Activated gamma-delta T cell treated with anti-CD3 and anti-CD28 coated beads, Interleukin-2, amount 50 U/mL, for 16 hours (primary cell): ENCODE measurements around the gene TMEM271.
"Not testable (repeated sequence)": the region's sequence is repeated elsewhere in the genome, so short reads cannot be mapped to it uniquely, and the experiment has no call there.

ENCODE experiments used
- DNase-seq: peaks from one replicate; pipeline ENCODE4 v3.0.0-alpha.2; 2020; ENCODE audit warnings: low read depth

TMEM271 gene

DNA sequence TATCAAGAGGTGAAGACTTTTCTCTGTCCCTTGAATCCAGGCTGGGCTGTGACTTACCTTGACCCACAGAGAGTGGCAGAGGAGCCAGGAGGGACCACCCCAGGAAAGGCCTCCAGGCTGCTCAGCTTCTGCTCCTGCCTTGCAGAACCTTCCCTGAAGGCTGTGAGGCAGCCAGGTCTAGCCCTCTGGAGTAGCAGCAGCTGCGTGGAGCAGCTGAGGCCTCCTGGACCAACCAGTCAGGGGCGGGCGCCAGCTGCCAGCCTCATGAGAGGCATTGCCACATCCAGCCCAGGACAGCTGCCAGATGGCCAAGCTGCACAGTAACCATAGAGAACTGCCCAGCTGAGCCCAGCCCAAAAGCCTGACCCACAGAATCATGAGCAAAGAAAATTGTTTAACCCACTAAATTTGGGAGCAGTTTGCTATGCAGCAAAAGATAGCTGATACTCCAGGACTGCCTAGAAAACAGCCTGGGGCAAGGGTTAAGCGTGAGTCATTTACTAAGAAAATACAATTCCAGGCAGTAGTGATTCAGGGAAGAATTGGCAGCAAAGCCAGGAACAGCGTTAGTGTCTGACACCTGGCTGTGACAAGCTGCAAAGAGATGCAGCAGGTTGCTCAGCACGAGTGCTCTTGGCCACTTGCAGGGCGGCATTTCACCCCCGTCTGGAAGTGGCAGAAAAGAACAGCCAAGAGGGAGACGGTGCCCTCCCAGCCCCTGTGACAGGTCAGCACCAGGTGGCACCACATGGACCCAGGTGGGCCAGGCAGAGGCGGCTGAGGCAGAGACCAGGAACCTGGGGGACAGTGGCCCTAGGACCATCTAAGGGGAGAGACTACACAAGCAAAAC, 34.5 kb upstream of the TMEM271 start:
- no peak for DNase-seq

DNA sequence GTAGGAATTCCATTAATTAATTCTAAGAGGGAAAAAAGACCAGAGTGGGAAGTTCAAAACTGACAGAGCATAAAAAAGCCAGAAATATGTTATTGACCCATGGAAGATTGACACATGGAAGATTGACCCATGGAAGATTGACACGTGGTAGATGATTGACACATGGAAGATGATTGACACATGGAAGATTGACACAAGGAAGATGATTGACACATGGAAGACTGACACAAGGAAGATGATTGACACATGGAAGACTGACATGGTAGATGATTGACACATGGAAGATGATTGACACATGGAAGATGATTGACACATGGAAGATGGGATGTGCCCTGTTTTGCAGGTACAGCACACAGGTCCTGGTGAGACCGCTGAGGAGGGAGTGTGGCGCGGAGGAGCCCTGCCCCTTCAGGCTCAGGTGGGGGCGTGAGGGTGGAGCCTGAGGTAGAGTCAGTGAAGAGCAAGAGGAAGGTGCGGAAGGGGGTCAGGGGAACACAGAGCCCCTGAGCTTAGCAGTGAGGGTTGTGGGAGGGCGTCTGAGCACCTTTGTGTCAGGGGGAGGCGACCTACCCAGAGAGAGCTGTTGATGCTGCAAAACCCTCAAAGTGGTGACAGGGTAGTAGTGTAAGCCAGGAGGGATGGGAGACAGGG, 33.4 kb upstream of the TMEM271 start:
- DNase-seq = no peak

DNA sequence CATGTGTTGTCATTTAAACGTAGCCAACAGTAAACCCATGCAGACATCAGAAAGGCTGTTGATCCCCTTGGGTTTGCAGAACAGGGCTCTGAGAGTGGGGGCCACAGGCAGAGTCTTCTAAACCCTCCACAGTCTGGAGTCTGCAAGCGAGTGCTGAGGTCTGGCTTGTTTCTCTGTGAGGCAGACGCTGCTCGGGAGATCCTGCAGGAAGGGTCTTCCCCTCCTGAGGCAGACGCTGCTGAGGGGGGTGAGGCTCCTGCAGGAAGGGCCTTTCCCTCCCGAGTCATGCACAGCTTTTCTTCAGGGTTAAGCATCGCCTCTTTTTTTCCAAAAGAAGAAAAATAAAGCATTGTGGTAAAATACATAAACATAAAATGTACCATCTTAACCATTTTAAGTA, 32.1 kb upstream of the TMEM271 start:
- no peak for DNase-seq

DNA sequence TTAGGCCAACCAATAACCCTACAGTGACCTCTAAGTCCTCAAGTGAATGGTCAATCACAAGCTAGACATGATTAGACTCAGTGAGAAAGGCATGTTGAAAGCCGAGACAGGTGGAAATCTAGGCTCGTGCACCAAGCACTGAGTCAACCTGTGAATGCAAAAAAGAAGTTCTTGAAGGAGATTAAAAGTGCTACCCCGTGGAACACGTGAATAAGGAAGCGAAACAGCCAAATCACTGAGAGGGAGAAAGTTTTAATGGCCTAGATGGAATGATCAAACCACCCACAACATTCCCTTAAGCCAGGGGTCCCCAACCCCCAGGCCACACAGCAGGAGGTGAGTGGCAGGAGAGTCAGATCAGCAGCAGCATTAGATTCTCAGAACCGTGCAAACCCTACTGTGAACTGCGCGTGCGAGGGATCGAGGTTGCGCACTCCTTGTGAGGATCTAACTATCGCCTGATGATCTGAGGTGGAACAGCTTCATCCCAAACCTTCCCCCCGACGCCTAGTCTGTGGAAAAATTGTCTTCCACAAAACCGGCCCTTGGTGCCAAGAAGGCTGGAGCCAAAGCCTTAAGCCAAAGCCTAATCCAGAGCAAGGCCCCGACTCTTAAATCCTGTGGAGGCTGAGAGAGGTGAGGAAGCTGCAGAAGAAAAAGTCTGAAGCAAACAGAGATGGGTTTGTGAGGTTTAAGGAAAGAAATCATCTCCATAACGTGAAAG, 29.8 kb upstream of the TMEM271 start:
- no peak for DNase-seq

DNA sequence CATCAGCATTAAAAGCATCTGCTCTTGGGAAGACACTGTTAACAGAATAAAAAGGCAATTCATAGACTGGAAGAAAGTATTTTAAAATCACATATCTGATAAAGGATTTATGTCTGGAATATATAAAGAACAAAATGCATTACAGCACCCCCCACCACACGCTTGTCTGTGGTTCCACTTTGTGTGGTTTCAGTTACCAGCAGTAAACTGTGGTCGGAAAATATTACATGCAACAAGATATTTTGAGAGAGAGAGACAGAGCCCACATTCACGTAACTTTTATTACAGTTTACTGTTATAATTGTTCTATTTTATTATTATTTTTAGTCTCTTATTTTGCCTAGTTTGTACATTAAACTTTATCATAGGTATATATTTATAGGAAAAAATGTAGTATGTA, 28.0 kb upstream of the TMEM271 start:
- no peak for DNase-seq

DNA sequence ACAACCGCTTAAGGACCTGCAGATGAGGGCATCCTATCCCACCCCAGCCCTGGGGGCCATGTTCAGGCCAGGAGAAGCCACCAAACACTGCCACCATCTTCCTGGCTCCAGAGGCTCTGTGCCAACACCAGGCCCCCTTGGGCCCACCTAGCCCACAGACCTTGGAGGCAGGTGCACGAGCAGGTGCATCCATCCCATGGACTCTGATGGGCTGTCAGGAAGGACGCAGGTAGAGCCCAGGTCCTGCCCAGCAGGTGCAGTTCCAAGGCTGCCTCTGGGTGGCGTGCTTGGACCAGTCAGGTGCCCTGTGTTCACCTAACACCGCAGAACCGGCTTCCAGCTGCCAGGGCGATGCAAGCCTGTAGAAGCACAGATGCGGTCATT, 26.5 kb upstream of the TMEM271 start:
- peak; percentile 45 for DNase-seq

DNA sequence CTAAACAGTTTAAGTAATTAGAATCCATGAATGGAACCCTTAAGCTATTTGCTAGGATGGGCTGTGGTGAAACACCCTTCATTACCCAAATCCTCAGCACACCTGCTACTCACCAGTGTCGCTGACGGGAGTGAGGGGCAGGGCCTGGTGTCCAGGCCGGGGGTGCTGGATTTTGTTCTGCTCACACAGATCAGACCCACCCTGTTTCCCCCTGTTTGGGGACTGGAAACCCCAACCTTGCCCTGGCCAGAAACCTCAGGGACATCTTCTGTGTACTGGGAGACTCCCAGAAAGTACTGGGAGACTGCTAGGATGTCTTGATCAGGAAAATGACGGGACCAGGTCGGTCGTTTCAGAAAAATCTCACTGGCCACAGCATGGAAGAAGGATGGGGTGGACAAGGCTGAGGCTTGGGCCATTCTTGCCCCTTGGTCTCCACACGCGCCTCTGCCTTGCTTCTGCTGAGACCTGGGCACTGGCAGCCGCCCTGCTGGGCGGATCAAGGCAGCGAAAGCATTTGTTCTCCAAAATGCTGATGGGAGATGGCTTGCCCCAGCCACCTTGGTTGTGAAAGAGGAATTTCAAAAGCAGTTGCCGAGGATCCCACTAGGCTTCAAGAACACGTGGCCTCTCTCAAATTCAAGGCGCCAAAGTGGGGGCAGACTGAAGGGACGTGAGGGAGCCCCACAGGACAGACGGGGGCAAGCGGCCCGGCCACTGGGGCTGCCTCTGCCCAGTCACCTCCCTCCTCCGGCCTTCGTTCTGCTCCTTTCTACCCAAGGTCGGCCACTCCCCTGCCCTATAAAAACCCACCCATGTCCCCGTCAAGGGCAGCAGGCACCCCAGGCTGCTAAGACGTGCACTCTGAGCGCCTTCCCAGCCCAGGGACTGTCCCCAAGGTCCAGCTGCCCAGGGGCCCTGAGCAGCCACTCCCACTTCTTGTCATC, 25.8 kb upstream of the TMEM271 start:
- DNase-seq = no peak

DNA sequence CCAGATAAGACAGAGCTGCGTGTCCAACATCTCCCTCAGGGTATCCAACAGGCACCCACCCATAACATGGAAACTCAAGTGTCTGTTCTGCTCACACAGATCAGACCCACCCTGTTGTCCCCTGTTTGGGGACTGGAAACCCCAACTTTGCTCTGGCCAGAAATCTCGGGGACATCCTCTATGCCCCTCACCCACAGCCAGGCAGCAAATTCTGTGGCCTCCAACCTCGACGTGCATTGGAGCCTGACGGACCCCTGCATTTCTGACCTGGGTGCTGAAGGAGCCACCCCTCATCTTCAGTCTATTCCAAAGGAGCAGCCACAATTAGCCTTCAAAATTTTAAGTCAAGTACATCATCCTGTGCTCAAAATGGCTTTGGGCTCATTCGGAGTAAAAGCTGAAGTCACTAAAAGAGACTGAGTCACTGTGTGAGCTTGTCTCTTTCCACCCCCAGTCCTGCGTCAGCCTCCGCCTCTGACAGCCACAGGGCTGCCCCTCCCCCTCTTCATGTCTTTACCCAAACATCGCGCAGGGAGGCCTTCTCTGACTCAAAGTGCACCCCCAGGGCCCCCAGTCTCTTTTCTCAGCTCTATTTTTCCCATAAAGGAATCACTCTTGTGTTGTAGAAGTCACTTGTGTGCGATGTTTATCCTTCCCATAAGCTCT, 24.9 kb upstream of the TMEM271 start:
- no peak for DNase-seq

DNA sequence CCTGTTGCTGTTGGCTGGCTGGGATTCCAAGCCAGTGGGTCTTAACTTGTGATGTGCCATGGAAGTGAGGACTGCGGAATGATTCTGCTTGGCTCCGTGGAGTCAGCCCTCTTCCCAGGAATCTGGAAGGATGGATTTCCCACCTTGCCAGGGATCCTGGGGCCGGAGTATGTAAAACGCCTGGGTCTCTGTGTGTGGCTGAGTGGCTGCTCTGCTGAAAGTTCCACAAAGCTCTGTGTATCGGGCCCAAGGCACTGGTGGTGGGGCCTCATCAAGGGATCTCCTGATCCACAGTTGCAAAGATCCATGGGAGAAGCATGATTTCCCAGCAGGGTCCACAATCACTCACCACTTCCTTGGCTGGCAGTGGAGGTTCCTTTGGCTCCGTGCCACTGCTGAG, 24.1 kb upstream of the TMEM271 start:
- DNase-seq = no peak

DNA sequence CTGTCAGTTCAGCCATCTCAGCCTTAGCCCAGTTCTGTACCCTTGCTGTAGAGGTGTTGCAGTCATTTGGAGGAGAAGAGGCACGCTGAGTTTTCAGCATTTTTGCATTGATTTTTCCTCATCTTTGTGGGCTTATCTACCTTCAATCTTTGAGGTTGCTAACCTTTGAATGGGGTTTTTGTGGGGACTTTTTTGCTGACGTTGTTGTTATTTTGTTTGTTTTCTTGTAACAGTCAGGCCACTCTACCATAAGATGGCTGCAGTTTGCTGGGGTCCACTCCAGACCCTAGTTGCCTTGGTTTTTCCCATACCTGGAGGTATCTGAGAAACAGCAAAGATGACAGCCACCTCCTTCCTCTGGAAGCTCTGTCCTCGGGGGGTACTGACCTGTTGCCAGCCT, 22.8 kb upstream of the TMEM271 start:
- no peak for DNase-seq

DNA sequence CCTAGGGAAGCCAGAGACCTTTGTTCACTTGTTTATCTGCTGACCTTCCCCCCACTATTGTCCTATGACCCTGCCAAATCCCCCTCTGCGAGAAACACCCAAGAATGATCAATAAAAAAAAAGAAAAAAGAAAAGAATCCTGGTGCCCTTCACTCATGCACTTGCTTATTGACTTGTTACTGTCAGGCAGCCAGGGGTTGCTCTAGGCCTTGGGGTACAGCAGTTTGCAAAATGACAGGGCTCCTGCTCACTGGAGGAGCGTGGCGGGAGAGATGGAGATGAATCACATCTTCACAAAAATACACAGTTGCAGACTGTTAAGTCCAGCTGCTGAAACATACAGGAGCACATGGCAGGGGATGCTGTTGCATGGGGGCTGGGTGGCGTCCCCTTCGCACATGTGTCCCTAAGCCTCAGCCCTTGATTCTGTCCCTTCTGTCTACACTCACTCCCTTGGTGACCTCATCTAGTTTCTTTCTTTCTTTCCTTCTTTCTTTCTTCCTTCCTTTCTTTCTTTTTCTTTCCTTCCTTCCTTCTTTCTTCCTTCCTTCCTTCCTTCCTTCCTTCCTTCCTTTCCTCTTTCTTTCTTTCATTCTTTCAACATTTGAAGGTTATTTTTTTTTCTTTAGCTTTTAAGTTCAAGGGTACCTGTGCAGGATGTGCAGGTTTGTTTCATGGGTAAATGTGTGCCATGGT, 16.9 kb upstream of the TMEM271 start:
- DNase-seq = no peak

DNA sequence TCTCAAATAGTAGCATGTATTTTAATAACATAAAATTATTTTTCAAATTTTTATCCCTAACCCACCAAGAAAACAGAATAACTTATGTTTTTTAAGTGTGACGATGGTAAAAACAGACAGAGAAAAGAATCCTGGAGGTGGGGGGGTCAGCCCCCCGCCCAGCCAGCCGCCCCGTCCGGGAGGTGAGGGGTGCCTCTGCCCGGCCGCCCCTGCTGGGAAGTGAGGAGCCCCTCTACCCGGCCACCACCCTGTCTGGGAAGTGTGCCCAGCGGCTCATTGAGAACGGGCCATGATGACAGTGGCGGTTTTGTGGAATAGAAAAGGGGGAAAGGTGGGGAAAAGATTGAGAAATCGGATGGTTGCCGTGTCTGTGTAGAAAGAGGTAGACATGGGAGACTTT, 16.1 kb upstream of the TMEM271 start:
- not testable (repeated sequence) for DNase-seq

DNA sequence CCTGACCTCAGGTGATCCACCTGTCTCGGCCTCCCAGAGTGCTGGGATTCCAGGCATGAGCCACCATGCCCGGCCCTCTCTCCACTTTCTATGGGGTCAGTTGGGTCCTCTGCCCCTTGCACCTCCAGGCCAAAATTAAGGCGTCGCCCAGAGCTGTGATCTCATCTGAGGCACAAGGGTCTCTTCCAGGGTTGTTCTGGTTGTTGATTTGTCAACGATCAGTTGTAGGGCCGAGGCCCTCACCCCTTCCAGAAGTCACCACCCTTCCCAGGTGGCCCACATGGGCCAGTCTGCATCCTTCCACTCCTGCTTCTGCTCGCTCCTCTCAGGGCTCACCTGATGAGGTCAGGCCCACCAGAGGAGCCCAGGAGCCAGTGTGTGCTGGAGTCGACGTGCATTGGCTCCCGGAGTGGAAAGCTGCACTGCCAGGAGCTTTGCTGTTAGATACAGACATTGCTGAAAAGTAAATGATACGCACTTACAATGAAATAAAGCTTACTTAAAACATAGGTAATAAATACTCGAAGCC, 14.3 kb upstream of the TMEM271 start:
- DNase-seq = no peak

DNA sequence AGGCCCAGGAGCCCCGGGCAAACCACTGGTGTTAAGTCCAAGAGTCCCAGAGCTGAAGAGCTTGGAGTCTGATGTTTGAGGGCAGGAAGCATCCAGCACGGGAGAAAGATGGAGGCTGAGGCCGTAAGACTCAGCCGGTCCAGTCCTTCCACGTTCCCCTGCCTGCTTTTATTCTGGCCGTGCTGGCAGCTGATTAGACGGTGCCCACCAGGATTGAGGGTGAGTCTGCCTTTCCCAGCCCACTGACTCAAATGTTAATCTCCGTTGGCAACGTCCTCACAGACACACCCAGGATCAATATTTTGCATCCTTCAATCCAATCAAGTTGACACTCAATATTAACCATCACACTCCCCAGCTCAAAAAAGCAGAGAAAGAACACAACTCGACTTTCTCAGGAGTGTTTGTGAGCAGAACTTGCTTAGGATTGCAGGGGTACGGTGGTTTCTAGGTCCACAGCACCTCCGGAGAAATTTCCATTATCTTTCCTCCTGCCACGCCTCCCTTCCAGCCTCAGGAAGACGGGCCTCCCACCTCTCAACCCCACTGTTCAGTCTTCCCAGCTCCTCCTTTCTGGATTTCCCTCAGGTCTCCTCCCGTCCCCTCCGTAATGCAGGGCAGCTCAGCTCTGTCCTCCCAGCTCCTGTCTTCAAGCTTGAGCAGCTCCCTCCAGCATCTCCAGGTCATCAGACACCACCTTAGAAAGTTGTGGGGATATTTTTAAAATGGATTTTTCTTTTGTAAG, 13.3 kb upstream of the TMEM271 start:
- DNase-seq = no peak

DNA sequence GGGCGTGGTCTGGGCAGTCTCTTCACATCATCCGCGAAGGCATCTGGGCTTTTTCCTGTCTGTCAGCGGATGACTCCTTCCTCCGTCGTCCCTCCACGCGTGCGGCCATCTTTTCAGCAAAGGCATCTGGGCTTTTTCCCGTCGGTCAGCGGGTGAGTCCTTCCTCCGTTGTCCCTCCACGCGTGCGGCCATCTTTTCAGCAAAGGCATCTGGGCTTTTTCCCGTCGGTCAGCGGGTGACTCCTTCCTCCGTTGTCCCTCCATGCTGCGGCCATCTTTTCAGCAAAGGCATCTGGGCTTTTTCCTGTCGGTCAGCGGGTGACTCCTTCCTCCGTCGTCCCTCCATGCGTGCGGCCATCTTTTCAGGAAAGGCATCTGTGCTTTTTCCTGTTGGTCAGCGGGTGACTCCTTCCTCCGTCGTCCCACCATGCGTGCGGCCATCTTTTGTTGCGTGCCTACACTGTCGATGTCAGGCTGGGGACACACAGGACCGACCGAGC, 12.3 kb upstream of the TMEM271 start:
- no peak for DNase-seq

DNA sequence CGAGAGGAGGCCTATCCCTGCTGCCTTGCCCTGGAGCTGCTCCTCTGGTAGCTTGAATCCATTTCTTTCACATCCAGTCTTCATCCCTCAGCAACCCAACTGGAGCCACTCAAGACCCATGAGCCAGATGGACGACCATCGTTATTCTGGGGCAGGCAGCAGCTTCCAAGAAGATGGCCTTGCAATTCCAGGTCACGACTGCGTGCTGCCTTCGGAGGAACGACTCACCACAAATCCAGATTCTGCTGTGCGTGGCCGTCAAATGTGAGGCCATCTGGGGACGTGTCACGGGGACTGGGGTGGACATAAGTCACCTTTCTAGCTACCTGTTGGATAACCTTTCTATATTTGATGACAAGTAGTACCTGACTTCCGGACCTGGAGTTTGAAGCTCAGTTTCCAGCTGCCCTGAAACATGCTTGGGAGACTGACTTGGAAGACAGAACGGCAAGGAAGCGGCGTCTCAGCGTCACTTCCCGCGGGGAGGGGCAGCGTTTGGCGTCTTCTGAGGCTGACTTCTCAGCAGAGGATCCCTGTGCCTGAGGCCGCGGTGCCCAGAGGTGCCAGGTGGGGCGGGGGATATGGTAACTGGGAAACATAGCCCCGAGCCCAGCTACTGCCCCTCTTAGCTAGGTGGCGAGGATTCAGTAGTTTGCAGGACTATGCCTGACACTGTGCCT, 11.7 kb upstream of the TMEM271 start:
- no peak for DNase-seq

DNA sequence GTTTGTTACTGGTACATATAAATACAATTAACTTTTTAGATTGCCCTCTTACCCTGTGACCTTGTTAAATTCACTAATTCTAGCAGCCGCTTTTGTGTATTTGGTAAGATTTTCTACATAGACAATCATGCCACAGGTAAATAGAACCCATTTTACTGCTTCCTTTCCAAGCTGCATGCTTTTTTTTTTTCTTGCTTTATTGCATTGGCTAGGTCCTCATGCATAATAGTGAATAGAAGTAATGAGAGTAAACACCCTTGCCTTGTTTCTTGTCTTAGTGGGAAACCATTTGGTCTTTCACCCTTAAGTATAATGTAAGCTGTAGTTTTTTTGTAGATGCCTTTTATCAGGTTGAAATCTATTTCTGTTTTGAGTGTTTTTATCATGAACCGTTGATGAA, 7.7 kb upstream of the TMEM271 start:
- no peak for DNase-seq

DNA sequence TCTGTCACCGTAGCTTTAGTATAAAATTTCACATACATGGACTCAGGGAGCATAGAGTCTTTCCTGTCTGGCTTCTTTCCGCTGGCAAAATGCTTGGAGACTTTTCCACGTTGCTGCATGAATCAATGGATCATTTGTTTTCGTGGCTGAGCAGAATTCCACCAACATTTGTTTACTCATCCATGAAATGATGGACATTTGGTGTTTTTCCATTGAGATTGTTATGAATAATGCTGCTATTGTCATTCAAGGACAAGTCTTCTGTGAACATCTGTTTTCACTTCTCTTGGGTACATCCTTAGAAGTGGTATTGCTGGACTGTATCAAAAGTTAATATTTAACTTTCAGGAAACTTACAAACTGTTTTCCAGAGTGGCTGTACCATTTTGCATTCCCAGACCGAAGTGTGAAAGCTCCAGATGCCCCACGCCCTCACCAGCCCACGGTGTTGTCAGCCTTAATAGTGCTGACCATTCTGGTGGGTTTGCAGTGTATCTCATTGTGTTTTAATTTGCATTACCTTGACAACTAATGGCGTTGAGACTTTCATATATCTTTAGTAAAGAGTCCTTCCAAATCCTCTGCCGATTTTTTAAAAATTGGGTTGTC, 5.8 kb upstream of the TMEM271 start:
- DNase-seq = no peak

DNA sequence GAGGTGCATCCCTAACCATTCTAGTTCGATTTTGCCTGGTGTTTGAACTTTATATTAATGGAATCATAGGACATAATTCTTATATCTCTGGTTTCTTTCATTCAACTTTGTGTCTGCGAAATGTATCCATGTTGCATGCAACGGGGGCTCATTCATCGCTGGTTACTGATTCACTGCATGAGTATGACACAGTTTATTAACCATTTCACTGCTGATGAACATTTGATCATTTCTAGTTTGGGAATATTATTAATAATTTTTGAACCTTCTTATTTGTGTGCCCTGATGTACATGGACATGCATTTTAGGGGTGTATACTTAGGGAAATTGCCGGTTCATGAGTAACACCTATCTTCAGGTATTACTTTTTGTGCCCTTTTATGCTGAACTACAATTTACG, 5.1 kb upstream of the TMEM271 start:
- DNase-seq = no peak
